Measurements from ENCODE around the gene IRX3.
"Not testable (repeated sequence)": the region's sequence is repeated elsewhere in the genome, so short reads cannot be mapped to it uniquely, and the experiment has no call there.

The IRX3 gene

GRCh38 chr16:54275956-54276355 lies 10.6 kb downstream of the IRX3 start:
- DNase-seq (ENCODE audit: low spot score): no peak

DNA sequence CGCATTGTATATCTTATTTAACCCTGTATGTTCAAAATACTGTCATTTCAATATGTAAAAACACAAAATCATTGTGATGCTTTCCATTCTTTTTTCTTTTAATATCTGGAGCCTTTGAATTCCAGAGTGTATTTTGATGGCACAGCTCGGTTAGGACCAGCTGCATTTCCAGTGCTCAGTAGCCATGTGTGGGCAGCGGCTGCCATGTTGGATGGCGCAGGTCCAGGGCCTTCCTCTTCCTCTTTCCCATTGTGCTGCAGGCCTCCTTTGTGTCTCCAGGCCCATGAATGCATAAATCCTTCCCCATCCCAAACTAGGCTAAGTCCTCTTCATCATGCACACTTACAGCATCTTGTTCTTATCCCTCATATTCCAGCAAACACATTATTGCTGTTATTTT lies 13.0 kb downstream of the IRX3 start:
- DNase-seq (ENCODE audit: low spot score): no peak

DNA sequence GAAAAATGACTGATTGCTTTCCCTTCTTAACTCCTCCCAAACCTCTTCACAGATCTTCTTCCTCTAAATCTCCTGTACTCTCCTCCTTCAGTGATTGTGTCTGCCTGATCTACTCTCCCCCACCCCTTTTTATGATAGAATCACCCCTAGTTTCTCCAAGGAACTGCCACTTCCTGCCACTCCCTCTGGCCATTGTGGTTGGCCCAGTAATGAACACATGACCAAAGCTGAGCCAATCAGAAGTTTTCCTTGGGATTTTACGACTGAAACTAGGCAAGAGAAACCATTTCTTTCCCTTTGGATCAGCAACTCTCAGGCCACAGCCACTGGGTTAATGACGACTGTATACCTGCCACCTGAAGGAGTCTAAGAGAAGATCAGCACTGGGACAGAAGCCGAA lies 15.9 kb downstream of the IRX3 start:
- no peak for DNase-seq (ENCODE audit: low spot score)

GRCh38 chr16:54269461-54269860 lies 17.1 kb downstream of the IRX3 start:
- DNase-seq (ENCODE audit: low spot score): no peak

- DNase-seq (ENCODE audit: low spot score): no peak
These were observed 17.8 kb downstream of the IRX3 start for GRCh38 chr16:54268766-54269165.

- DNase-seq (ENCODE audit: low spot score): no peak
These were observed 18.2 kb downstream of the IRX3 start for GRCh38 chr16:54268340-54268739.

DNA sequence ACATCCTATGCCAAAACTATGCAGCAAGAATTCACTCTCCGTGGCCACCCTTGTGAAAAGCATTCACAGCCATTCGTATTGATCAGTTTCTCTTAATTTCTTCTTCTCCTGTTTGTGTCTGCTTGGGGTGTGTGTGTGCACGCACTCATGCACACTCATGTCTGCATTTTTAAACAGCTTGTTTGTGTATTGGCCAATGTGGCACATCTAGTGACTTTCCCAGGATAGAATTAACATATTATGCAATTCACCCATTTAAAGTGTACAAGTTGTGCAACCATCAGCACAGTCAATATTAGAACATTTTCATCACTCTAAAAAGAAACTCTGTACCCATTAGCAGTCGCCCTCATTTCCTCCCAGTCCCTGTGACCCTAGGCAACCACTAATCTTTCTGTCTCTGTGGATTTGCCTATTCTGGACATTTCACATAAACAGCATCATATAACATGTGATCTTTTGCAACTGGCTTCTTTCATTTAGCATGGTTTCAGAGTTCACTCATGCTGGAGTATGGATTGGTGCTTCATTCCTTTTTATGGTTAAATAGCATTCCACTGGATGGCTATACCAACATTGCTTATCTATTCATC lies 20.1 kb downstream of the IRX3 start:
- DNase-seq (ENCODE audit: low spot score): no peak

DNA sequence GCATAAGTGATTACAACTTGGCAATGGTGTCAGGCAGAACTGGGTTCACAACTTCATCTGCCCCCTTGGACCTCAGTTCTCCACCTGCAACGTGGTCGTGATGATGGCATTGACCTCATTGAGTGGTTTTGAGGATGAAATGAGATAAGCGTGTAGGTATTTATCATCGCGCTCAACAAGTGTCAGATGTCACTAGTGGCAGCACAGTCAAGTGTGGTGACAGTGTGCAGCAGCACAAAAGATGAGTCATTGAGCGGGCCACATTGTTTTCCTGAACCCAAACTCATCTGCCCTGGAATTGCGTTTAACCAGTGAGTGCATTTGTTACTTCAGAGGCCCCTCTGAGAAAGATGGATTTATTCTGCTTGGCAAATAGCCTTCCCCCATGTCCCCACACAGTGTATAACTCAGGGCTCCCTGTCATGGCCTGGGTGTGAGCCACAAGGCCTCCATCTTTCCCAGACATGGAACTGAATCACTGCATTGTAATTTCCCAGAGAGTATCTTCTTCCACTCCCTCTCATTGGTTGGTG lies 20.9 kb downstream of the IRX3 start:
- DNase-seq (ENCODE audit: low spot score): no peak

DNA sequence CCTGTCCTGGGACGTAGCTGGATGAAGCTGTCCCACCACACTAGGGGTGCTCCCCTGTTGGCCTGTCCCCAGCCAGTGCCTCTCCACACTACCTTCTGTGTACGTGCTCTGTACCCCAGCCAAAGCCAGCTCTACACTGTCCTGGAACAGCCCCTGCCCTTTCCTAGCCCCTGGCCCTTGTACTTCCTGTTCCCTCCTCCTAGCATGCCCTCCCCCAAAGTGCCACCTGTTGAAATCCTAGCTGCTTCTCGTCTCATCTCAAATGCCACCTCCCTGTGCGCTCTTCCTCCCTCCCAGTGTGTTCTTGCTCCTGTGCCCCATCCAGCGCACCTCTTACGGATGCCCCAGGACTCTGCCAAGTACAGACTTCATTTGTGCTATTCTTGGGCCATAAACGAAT lies 33.5 kb downstream of the IRX3 start:
- no peak for DNase-seq (ENCODE audit: low spot score)

DNA sequence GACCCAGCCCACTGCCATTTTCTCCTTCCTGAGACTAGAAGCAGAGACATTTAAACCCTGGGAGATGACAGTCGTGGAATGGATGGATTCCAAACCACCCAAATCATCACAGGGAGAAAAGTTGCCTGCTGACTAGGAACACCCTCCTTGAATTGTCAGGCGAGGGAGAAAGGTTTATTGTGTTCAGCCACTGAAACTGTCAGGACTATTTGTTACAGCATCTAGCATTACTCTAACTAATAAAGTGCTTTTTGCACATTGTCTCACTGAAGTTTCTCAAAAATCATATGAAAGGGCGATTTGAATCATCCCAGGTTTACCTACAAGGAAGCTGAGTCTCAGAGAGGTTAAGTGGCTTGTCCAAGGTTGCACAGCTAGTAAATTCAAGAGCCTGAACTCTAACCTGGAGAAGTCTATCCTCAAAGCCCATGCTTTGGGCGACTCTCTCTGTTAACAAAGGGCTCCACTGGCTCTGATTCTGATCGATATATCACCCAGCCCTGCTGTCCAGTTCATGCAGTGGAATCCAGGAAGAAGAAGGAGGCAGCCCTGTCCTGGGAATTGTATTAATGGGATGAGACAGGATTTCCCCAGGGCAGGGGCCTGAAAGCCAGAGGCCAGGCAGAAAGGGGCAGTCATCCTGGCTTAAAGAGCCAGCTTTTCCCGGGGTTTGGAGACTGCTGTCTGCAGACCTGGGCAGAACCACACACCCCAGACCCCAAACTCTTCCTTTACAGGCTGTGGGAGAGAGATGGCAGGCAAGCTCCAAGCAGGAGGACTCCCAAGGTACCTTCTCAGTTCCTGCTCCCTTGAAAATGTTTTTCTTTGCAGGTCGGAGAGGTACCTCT lies 37.5 kb downstream of the IRX3 start:
- no peak for DNase-seq (ENCODE audit: low spot score)

GRCh38 chr16:54247705-54248104 lies 38.9 kb downstream of the IRX3 start:
- DNase-seq (ENCODE audit: low spot score): not testable (repeated sequence)

DNA sequence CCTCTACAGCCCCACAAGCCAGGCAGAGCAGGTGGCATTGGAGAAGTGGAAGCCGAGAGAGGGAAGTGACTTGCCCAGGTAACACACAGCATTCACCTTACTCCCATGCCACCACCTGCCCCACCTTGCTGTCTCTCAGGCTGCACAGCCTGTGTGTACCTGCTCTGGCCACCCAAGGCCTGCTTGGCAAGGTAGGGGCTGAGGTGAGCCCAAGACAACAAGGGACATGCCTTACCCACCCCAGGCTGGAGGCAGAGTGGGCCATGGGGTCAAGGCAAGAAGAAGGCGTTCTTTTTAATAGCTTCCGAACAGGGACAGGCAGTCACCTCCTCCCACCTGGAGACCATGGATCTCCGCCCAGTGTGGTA lies 40.1 kb downstream of the IRX3 start:
- DNase-seq (ENCODE audit: low spot score): no peak

- DNase-seq (ENCODE audit: low spot score): no peak
These were observed 40.7 kb downstream of the IRX3 start for GRCh38 chr16:54245788-54246453.

- DNase-seq (ENCODE audit: low spot score): no peak
These were observed 42.3 kb downstream of the IRX3 start for GRCh38 chr16:54244061-54244886.

GRCh38 chr16:54243202-54243601 lies 43.4 kb downstream of the IRX3 start:
- no peak for DNase-seq (ENCODE audit: low spot score)

DNA sequence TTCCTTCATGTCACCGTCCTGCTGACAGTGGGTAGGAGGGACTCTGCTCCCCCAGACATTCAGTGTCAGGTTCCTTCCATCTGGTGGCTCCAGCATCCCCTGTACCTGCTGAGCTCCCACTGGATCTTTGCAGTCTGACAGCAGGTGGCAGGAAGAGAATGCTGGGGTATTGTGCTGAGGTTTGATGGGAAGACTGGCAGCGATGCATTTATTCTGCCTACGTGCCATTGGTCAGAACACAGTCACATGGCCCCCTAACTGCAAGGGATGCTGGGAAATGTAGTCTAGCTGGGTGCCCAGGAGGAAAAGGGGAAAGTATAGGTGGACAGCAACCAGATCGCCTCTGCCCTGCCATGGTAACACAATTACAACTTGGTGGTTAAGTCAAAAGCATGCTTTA lies 44.4 kb downstream of the IRX3 start:
- no peak for DNase-seq (ENCODE audit: low spot score)

DNA sequence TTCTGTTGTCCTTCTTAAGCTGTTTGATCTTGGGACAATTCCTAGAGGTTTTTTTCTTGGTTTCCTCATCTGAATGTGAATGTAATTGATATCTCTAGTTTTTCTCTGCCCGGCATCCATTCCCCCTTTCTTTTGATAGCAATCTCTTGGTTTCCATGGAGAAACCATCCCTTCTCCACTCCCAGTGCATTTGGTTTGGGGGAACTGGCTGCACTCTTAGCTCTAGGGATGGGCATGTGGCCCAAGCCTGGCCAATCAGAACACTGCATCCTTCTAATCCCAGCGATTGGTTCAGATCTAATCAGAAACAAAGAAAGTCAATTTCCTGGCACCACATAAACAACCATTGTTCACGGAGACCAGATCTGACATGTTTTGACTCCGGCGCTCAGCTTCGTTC lies 45.1 kb downstream of the IRX3 start:
- DNase-seq (ENCODE audit: low spot score): no peak

GRCh38 chr16:54240271-54241129 lies 46.1 kb downstream of the IRX3 start:
- DNase-seq (ENCODE audit: low spot score): no peak

DNA sequence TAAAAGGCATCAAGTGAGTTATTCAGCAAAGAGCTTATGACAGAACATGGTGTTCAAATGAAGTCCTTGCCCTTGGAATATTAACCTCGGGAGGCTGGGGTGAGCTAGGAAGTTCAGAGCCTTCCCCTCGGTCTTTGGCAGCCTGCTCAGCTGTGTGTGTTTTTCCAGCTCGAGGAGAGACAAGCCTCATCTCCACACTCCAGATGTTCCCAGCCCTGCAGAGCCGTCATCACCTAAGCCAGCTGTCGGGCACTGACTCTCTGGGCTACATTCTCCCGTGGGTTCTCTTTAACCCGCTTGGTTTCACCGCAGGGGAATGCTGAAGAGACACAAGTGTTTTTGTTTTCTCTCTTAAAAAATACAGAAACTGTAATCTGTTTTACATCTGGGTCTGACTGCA lies 47.1 kb downstream of the IRX3 start:
- no peak for DNase-seq (ENCODE audit: low spot score)

DNA sequence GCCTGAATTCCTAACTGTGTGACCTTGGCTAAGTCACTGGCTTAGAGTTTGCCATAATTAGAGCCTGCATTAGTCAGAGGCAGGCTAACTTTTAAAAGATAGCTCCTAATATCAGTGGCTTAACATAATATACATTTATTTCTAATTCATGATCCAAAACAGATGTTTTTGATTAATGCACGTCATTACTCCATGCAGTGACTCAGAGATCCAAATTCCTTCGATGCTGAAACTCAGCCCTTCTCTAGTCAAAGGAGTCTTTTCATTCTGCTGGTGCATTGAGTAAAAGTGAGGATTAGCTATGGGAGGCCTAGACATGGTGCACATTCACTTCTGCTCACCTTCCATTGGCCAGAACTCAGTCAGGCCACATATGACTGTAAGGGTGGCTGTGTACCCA lies 49.8 kb downstream of the IRX3 start:
- no peak for DNase-seq (ENCODE audit: low spot score)

- DNase-seq (ENCODE audit: low spot score): no peak
These were observed 53.0 kb downstream of the IRX3 start for GRCh38 chr16:54233615-54234014.

Data from activated CD4-positive, alpha-beta T cell treated with anti-CD3 and anti-CD28 coated beads, Interleukin-2, Interleukin-4, amounts not matched to agents 100 ng/mL and 50 ng/mL, durations not matched to agents 16 hours and 8 hours (primary cell).